HT-29 (cell line): Measurements from ENCODE around the gene VPS16. TPM values are rescaled to one million over a fixed set of nuclear protein-coding genes. Genes with fewer than 3 reads are reported as not detected.
A peak's percentile ranks its signal among the peaks of the same experiment; 100 is the strongest.

Experiments used
- DNase-seq: peaks from one replicate; pipeline ENCODE4 v3.0.0-alpha.2; 2015; ENCODE audit warnings: low spot score
- total RNA-seq: library from RNA; depleted of rRNA; stranded (reverse); fragments of >200 nt; shearing (Covaris generic); gene quantifications from 2 replicates; pipeline ENCODE4 v1.2.3, GENCODE V29; 2014

Gene VPS16
- total RNA-seq, 1 experiment from 2014 or later = 36.0 TPM

GRCh38 chr20:2834401-2835110, 6.0 kb upstream of the VPS16 start:
- DNase-seq = no peak

- DNase-seq = no peak
Measured at GRCh38 chr20:2835331-2835796, 5.2 kb upstream of the VPS16 start.

- DNase-seq = no peak
Measured at GRCh38 chr20:2836035-2836434, 4.5 kb upstream of the VPS16 start.

GRCh38 chr20:2837221-2837960, 3.2 kb upstream of the VPS16 start:
- no peak for DNase-seq

GRCh38 chr20:2838170-2838797, 2.3 kb upstream of the VPS16 start:
- DNase-seq = no peak

- no peak for DNase-seq
Measured at GRCh38 chr20:2838847-2839671, 1.5 kb upstream of the VPS16 start.

- no peak for DNase-seq
Measured at GRCh38 chr20:2839732-2840137, 810 bp upstream of the VPS16 start.

GRCh38 chr20:2840967-2841531, 504 bp downstream of the VPS16 start:
- DNase-seq = peak; percentile 18

- no peak for DNase-seq
Measured at GRCh38 chr20:2845607-2846006, 5.1 kb downstream of the VPS16 start.

- DNase-seq = no peak
Measured at GRCh38 chr20:2846698-2847097, 6.2 kb downstream of the VPS16 start.

GRCh38 chr20:2847802-2848201, 7.3 kb downstream of the VPS16 start:
- DNase-seq = no peak

GRCh38 chr20:2849529-2849928, 9.0 kb downstream of the VPS16 start:
- no peak for DNase-seq

- DNase-seq = no peak
Measured at GRCh38 chr20:2851086-2851485, 10.5 kb downstream of the VPS16 start.

- no peak for DNase-seq
Measured at GRCh38 chr20:2858591-2858990, 18.0 kb downstream of the VPS16 start.

- DNase-seq = no peak
Measured at GRCh38 chr20:2859330-2860121, 19.0 kb downstream of the VPS16 start.

GRCh38 chr20:2864626-2865025, 24.1 kb downstream of the VPS16 start:
- no peak for DNase-seq

- DNase-seq = no peak
Measured at GRCh38 chr20:2865101-2865500, 24.6 kb downstream of the VPS16 start.

GRCh38 chr20:2865630-2866029, 25.1 kb downstream of the VPS16 start:
- no peak for DNase-seq

- DNase-seq = no peak
Measured at GRCh38 chr20:2866236-2866635, 25.7 kb downstream of the VPS16 start.

GRCh38 chr20:2867081-2867864, 26.7 kb downstream of the VPS16 start:
- DNase-seq = peak; percentile 12
